ENCODE results near the gene FOXR1. TPM values are rescaled to one million over a fixed set of nuclear protein-coding genes. Genes with fewer than 3 reads are reported as not detected.

The FOXR1 gene
- total RNA-seq, 1 donor: not detected

DNA sequence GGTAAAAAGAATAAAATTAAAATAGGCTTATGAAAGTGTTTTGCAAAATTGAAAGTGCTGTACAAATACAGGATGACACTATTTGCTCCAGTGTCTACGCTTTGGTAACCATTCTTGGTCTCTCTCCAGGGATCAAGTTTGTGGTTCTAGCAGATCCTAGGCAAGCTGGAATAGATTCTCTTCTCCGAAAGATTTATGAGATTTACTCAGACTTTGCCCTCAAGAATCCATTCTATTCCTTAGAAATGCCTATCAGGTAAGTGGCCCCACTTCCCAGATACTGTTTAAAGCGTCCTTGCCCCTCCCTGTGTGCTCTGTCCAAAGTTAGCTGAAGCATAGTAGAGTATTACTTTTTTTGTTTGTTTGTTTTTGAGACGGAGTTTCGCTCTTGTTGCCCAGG is 50.1 kb downstream of the FOXR1 start:
- no peak overlapping the region for H3K4me3 ChIP-seq (ENCODE audit: low read depth, low read length)
- TF ChIP-seq, protein P1, sequence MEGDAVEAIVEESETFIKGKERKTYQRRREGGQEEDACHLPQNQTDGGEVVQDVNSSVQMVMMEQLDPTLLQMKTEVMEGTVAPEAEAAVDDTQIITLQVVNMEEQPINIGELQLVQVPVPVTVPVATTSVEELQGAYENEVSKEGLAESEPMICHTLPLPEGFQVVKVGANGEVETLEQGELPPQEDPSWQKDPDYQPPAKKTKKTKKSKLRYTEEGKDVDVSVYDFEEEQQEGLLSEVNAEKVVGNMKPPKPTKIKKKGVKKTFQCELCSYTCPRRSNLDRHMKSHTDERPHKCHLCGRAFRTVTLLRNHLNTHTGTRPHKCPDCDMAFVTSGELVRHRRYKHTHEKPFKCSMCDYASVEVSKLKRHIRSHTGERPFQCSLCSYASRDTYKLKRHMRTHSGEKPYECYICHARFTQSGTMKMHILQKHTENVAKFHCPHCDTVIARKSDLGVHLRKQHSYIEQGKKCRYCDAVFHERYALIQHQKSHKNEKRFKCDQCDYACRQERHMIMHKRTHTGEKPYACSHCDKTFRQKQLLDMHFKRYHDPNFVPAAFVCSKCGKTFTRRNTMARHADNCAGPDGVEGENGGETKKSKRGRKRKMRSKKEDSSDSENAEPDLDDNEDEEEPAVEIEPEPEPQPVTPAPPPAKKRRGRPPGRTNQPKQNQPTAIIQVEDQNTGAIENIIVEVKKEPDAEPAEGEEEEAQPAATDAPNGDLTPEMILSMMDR (IDR thresholded peaks at IDR 0.05; ENCODE audit: insufficient read depth, low read length): no peak
- DNase-seq (ENCODE audit: low read depth): no peak

- H3K4me3 ChIP-seq (ENCODE audit: low read depth, low read length): no peak overlapping the region
- DNase-seq (ENCODE audit: low read depth): peak; percentile 53
- TF ChIP-seq, protein P1 (IDR thresholded peaks at IDR 0.05; ENCODE audit: insufficient read depth, low read length): no peak
Observed at GRCh38 chr11:119023741-119024140, 52.2 kb downstream of the FOXR1 start.

DNA sequence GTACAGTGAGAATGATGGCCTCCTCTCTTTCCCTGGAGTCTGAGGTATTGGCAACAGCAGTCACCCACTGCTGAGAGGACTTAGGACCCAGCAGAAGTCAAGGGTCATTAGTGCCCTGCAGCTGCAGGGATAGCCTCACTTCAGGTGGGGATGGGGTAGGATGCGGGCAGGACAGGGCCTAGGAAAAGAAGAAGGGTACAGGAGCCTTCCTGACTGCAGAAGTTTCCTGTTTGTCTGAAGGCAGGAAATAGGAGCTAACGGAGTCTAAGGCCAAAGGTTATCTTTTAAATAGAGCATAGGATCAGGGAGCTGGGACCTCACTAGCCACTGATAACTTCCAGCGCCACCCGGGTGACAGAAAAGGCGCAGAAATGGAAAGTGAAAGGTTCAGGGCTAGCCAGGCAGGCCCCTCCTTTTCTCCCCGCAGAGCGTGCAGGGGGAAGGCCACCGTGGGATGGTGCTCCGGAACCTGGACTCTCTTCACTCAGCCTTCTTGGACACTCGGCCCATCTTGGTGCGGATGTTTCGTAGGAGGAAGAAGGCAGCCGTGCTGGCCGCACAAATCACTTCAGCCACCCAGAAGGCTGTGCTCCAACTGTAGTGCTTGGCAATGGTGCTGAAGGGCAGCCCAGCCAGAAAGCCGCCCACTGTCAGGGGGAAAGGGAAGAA is 53.0 kb downstream of the FOXR1 start:
- TF ChIP-seq, protein P1 (IDR thresholded peaks at IDR 0.05; ENCODE audit: insufficient read depth, low read length): no peak
- H3K4me3 ChIP-seq (ENCODE audit: low read depth, low read length): no peak overlapping the region
- no peak for DNase-seq (ENCODE audit: low read depth)

DNA sequence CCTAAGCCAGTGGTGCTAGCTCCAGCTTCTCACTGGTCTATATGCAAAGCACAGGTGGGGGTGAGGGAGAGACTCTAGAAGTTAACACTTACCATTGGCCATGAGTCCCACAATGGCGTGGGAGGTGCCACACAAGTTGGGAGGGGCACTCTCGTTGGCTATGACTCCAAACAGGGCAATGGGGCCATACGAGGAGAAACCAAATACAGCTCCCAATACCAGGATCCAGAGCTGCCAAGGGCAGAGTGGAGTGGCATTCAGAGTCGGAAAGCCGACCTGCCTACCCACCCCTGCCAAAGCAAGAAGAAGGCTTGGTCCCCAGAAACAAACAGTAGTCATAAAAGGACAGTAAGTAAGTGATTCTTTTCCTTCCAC is 53.5 kb downstream of the FOXR1 start:
- no peak for DNase-seq (ENCODE audit: low read depth)
- TF ChIP-seq, protein P1 (IDR thresholded peaks at IDR 0.05; ENCODE audit: insufficient read depth, low read length): no peak
- no peak overlapping the region for H3K4me3 ChIP-seq (ENCODE audit: low read depth, low read length)

- TF ChIP-seq, protein P1 (IDR thresholded peaks at IDR 0.05; ENCODE audit: insufficient read depth, low read length): no peak
- no peak overlapping the region for H3K4me3 ChIP-seq (ENCODE audit: low read depth, low read length)
- DNase-seq (ENCODE audit: low read depth): no peak
Observed at GRCh38 chr11:119025541-119025940, 54.0 kb downstream of the FOXR1 start.

- no peak overlapping the region for H3K4me3 ChIP-seq (ENCODE audit: low read depth, low read length)
- DNase-seq (ENCODE audit: low read depth): no peak
- TF ChIP-seq, protein P1 (IDR thresholded peaks at IDR 0.05; ENCODE audit: insufficient read depth, low read length): no peak
Observed at GRCh38 chr11:119025978-119026766, 54.6 kb downstream of the FOXR1 start.
